Right ventricle myocardium superior (tissue), 1 donor: ENCODE data around the gene FANK1. TPM values are rescaled to one million over a fixed set of nuclear protein-coding genes. Genes with fewer than 3 reads are reported as not detected.
"Not testable (repeated sequence)": the region's sequence is repeated elsewhere in the genome, so short reads cannot be mapped to it uniquely, and the experiment has no call there.

Experiments
- ATAC-seq: fragments of 200-7000 bp; cut with Tn5 transposase; one replicate; pipeline ENCODE4 v1.9.1; 2020; ENCODE audit warnings: mild to moderate bottlenecking; ENCODE audit not compliant: poor library complexity
- DNase-seq: peaks from one replicate; pipeline ENCODE4 v3.0.0-alpha.2; 2020
- intact Hi-C: fragments of 100-400 bp; cut with DNase I; formaldehyde crosslinking; loops from one replicate; pipeline ENCODE4 v1.11.2; 2022
- total RNA-seq: library from RNA; stranded (reverse); fragmentation: NEBNext Ultra II Directional; extraction: Animal tissue kit (Norgen Biotek cat#: 25700); gene quantifications from one replicate; pipeline ENCODE4 v1.2.1, GENCODE V29; 2021
- donor health status: DM: no; HTN: yes; CAD: no; lungs with severe emphysema.

Gene FANK1
- total RNA-seq, 1 donor from 2014 or later = 0.51 TPM

GRCh38 chr10:125921643-125922306, 25.4 kb downstream of the FANK1 start:
- intact Hi-C loops, ATAC-seq: not testable (repeated sequence)

GRCh38 chr10:125925262-125925834, 29.0 kb downstream of the FANK1 start:
- DNase-seq (no peak), ATAC-seq (no peak)
- intact Hi-C loops = no loop called here

More at GRCh38 chr10:125921643-125922306, 25.4 kb downstream of the FANK1 start:
- DNase-seq = not testable (repeated sequence)

- DNase-seq = no peak
- no peak for ATAC-seq
- intact Hi-C loops = no loop called here
These were observed 29.9 kb downstream of the FANK1 start for GRCh38 chr10:125926247-125926646.

GRCh38 chr10:125927265-125927664, 30.9 kb downstream of the FANK1 start:
- DNase-seq, intact Hi-C loops, ATAC-seq: not testable (repeated sequence)

- no peak for DNase-seq
- intact Hi-C loops = no loop called here
- ATAC-seq = no peak
These were observed 32.7 kb downstream of the FANK1 start for GRCh38 chr10:125928928-125929585.

- intact Hi-C loops = no loop called here
- DNase-seq = no peak
- ATAC-seq = no peak
These were observed 33.3 kb downstream of the FANK1 start for GRCh38 chr10:125929618-125930017.

GRCh38 chr10:125933693-125934092, 37.3 kb downstream of the FANK1 start:
- intact Hi-C loops = no loop called here
- DNase-seq (no peak), ATAC-seq (no peak)

- ATAC-seq (no peak), DNase-seq (no peak)
- intact Hi-C loops = no loop called here
These were observed 40.0 kb downstream of the FANK1 start for GRCh38 chr10:125936331-125936730.

GRCh38 chr10:125940515-125940914, 44.2 kb downstream of the FANK1 start:
- ATAC-seq (no peak), DNase-seq (no peak)
- intact Hi-C loops = no loop called here

GRCh38 chr10:125951290-125951689, 54.9 kb downstream of the FANK1 start:
- no peak for DNase-seq
- intact Hi-C loops = no loop called here
- ATAC-seq = no peak

- DNase-seq (no peak), ATAC-seq (no peak)
- intact Hi-C loops = no loop called here
These were observed 57.5 kb downstream of the FANK1 start for GRCh38 chr10:125953778-125954385.

GRCh38 chr10:125955766-125956165, 59.4 kb downstream of the FANK1 start:
- DNase-seq (no peak), ATAC-seq (no peak)
- intact Hi-C loops = no loop called here

- ATAC-seq (no peak), DNase-seq (no peak)
- intact Hi-C loops = no loop called here
These were observed 65.4 kb downstream of the FANK1 start for GRCh38 chr10:125961743-125962142.

- ATAC-seq (no peak), DNase-seq (no peak)
- intact Hi-C loops = no loop called here
These were observed 65.8 kb downstream of the FANK1 start for GRCh38 chr10:125962200-125962599.

- no peak for DNase-seq
- ATAC-seq = no peak
- intact Hi-C loops = no loop called here
These were observed 68.2 kb downstream of the FANK1 start for GRCh38 chr10:125964558-125964957.

GRCh38 chr10:125967533-125967932, 71.2 kb downstream of the FANK1 start:
- ATAC-seq (no peak), DNase-seq (no peak)
- intact Hi-C loops = no loop called here

GRCh38 chr10:125970077-125970630, 73.8 kb downstream of the FANK1 start:
- DNase-seq, intact Hi-C loops: not testable (repeated sequence)

GRCh38 chr10:125976960-125977605, 80.7 kb downstream of the FANK1 start:
- DNase-seq (no peak), ATAC-seq (no peak)
- intact Hi-C loops = no loop called here

More at GRCh38 chr10:125970077-125970630, 73.8 kb downstream of the FANK1 start:
- not testable (repeated sequence) for ATAC-seq

- intact Hi-C loops = loop anchor here (5.0 to 10.0 kb wide), 5 partner anchors 108 to 1875 kb away; partner anchors contain the start of gene ADAM12
- DNase-seq (no peak), ATAC-seq (no peak)
These were observed 83.6 kb downstream of the FANK1 start for GRCh38 chr10:125979976-125980375.
